ENCODE data around the gene VPS51. TPM values are rescaled to one million over a fixed set of nuclear protein-coding genes. Genes with fewer than 3 reads are reported as not detected.
"Not testable (repeated sequence)": the region's sequence is repeated elsewhere in the genome, so short reads cannot be mapped to it uniquely, and the experiment has no call there.

The VPS51 gene
- total RNA-seq, 1 experiment from 2014 or later, result 59.6 TPM

- Histone ChIP-seq H3K36me3 (peaks cover 20% of the 10 kb centered on the region), H3K9me3 (replicated peaks) (no peaks in the 10 kb centered on the region), H3K27me3 (no peaks in the 10 kb centered on the region), H3K27ac (peak within 1 kb of the TSS; percentile 44), H3K4me3 (peak within 1 kb of the TSS; percentile 73), H3K4me1 (peaks cover 3% of the 10 kb centered on the region; the same call in 1 of the 2 replicates)
- DNase-seq, result peak; percentile 98
These were observed 21.4 kb downstream of the VPS51 start, which contains the start of gene ZNHIT2 for GRCh38 chr11:65117206-65118096. Gene ZNHIT2 (minus strand): TSS chr11:65117701. CDS start chr11:65117653, 48 bp downstream.

- no peak overlapping the region for H3K27ac ChIP-seq
- no peaks in the 10 kb centered on the region for H3K27me3 ChIP-seq
- peaks cover 7% of the 10 kb centered on the region; the same call in 1 of the 2 replicates for H3K4me1 ChIP-seq
- H3K4me3 ChIP-seq, result no peak overlapping the region
- H3K36me3 ChIP-seq, result peaks cover 20% of the 10 kb centered on the region
- no peaks in the 10 kb centered on the region for H3K9me3 ChIP-seq (replicated peaks)
- no peak for DNase-seq
These were observed 22.3 kb downstream of the VPS51 start for GRCh38 chr11:65118097-65118837.

GRCh38 chr11:65118891-65119669, 23.1 kb downstream of the VPS51 start:
- not testable (repeated sequence) for H3K4me3 ChIP-seq; H3K27me3 ChIP-seq; H3K27ac ChIP-seq; H3K9me3 ChIP-seq (replicated peaks); H3K4me1 ChIP-seq; DNase-seq
- H3K36me3 ChIP-seq, result peaks cover 20% of the 10 kb centered on the region

GRCh38 chr11:65119670-65119995, 23.6 kb downstream of the VPS51 start:
- peaks cover 20% of the 10 kb centered on the region for H3K36me3 ChIP-seq
- DNase-seq, result no peak
- no peaks in the 10 kb centered on the region for H3K9me3 ChIP-seq (replicated peaks)
- no peaks in the 10 kb centered on the region for H3K27me3 ChIP-seq
- H3K4me3 ChIP-seq, result no peak overlapping the region
- H3K27ac ChIP-seq, result no peak overlapping the region
- H3K4me1 ChIP-seq, result peaks cover 7% of the 10 kb centered on the region; the same call in 1 of the 2 replicates

- peaks cover 29% of the 10 kb centered on the region for H3K36me3 ChIP-seq
- DNase-seq, result no peak
- H3K27ac ChIP-seq, result no peak overlapping the region
- H3K4me1 ChIP-seq, result peaks cover 7% of the 10 kb centered on the region; the same call in 1 of the 2 replicates
- H3K4me3 ChIP-seq, result peak overlapping the region; percentile 97
- no peaks in the 10 kb centered on the region for H3K9me3 ChIP-seq (replicated peaks)
- no peaks in the 10 kb centered on the region for H3K27me3 ChIP-seq
These were observed 24.8 kb downstream of the VPS51 start for GRCh38 chr11:65120831-65121230.

GRCh38 chr11:65121447-65121864, 25.4 kb downstream of the VPS51 start:
- H3K36me3 ChIP-seq, result peaks cover 32% of the 10 kb centered on the region
- no peak for DNase-seq

GRCh38 chr11:65121865-65122696, 26.1 kb downstream of the VPS51 start, which contains the start of the genes FAU and MRPL49:
Gene FAU (minus strand): TSS chr11:65122134. CDS start chr11:65121813, 321 bp downstream.
Gene MRPL49 (plus strand): TSS chr11:65122321. CDS start chr11:65122347, 26 bp downstream.
- DNase-seq, result peak; percentile 96 to 97
- Histone ChIP-seq H3K4me1 (peaks cover 4% of the 10 kb centered on the region; the same call in 1 of the 2 replicates), H3K9me3 (replicated peaks) (no peaks in the 10 kb centered on the region), H3K4me3 (peak within 1 kb of the TSS; percentile 97), H3K27ac (peak within 1 kb of the TSS; percentile 58), H3K36me3 (peaks cover 37% of the 10 kb centered on the region), H3K27me3 (no peaks in the 10 kb centered on the region)

More at GRCh38 chr11:65121447-65121864, 25.4 kb downstream of the VPS51 start:
- Histone ChIP-seq H3K4me1 (peaks cover 7% of the 10 kb centered on the region; the same call in 1 of the 2 replicates), H3K4me3 (peak overlapping the region; percentile 97), H3K9me3 (replicated peaks) (no peaks in the 10 kb centered on the region), H3K27me3 (no peaks in the 10 kb centered on the region), H3K27ac (peak overlapping the region; percentile 58)

GRCh38 chr11:65124480-65125196, 28.6 kb downstream of the VPS51 start:
- Histone ChIP-seq H3K4me1 (peaks cover 4% of the 10 kb centered on the region; the same call in 1 of the 2 replicates), H3K36me3 (peaks cover 46% of the 10 kb centered on the region), H3K9me3 (replicated peaks) (no peaks in the 10 kb centered on the region), H3K4me3 (no peak overlapping the region), H3K27ac (no peak overlapping the region), H3K27me3 (no peaks in the 10 kb centered on the region)
- DNase-seq, result no peak

GRCh38 chr11:65125197-65126056, 29.4 kb downstream of the VPS51 start:
- Histone ChIP-seq H3K9me3 (replicated peaks) (no peaks in the 10 kb centered on the region), H3K27me3 (no peaks in the 10 kb centered on the region), H3K36me3 (peaks cover 40% of the 10 kb centered on the region), H3K4me3 (no peak overlapping the region), H3K27ac (no peak overlapping the region), H3K4me1 (peaks cover 4% of the 10 kb centered on the region; the same call in 1 of the 2 replicates)
- DNase-seq, result no peak

- no peak overlapping the region for H3K27ac ChIP-seq
- peaks cover 33% of the 10 kb centered on the region for H3K36me3 ChIP-seq
- H3K4me1 ChIP-seq, result peaks cover 4% of the 10 kb centered on the region; the same call in 1 of the 2 replicates
- no peaks in the 10 kb centered on the region for H3K9me3 ChIP-seq (replicated peaks)
- H3K4me3 ChIP-seq, result no peak overlapping the region
- no peak for DNase-seq
- H3K27me3 ChIP-seq, result no peaks in the 10 kb centered on the region
These were observed 30.7 kb downstream of the VPS51 start for GRCh38 chr11:65126624-65127274.

- DNase-seq, result no peak
- Histone ChIP-seq H3K9me3 (replicated peaks) (no peaks in the 10 kb centered on the region), H3K4me3 (no peak overlapping the region), H3K27me3 (no peaks in the 10 kb centered on the region), H3K36me3 (peaks cover 33% of the 10 kb centered on the region), H3K4me1 (peaks cover 4% of the 10 kb centered on the region; the same call in 1 of the 2 replicates), H3K27ac (no peak overlapping the region)
These were observed 31.6 kb downstream of the VPS51 start for GRCh38 chr11:65127473-65128181.
